Esophagus muscularis mucosa (tissue), 4 donors: ENCODE results near the gene C17orf114.

Source experiments
- CTCF ChIP-seq, 3 experiments: fragments of 200-600 bp in 2 of 3; fragments of 450-650 bp in 1 of 3; sonication (generic) in 2 of 3; IDR thresholded peaks; one replicate each; pipeline ENCODE4 v1.5.1; 2017 to 2019; ENCODE audit warnings: antibody characterized with exemption in 3 of 3, mild to moderate bottlenecking in 2 of 3, moderate library complexity in 1 of 3
- EP300 ChIP-seq: sonication (generic); formaldehyde crosslinking; IDR thresholded peaks from one replicate; pipeline ENCODE4 v1.6.1; 2017; ENCODE audit warnings: antibody characterized with exemption
- POLR2A ChIP-seq: fragments of 450-650 bp; IDR thresholded peaks from one replicate; pipeline ENCODE4 v1.6.1; 2017; ENCODE audit warnings: antibody characterized with exemption, moderate library complexity, mild to moderate bottlenecking, low read depth
- POLR2AphosphoS5 ChIP-seq, 2 donors: sonication (generic); formaldehyde crosslinking; IDR thresholded peaks; one replicate each; pipeline ENCODE4 v1.6.1; 2017; ENCODE audit warnings: antibody characterized with exemption in 2 of 2

- TF ChIP-seq CTCF (IDR thresholded peaks at IDR 0.05), result no peak
- no peak for TF ChIP-seq EP300
- TF ChIP-seq POLR2A, result no peak
- no peak for TF ChIP-seq POLR2AphosphoS5 (IDR thresholded peaks at IDR 0.05)
These were observed 7.0 kb downstream of the C17orf114 start for GRCh38 chr17:4795168-4795567.
